ENCODE results near the gene NRXN2.

DNA sequence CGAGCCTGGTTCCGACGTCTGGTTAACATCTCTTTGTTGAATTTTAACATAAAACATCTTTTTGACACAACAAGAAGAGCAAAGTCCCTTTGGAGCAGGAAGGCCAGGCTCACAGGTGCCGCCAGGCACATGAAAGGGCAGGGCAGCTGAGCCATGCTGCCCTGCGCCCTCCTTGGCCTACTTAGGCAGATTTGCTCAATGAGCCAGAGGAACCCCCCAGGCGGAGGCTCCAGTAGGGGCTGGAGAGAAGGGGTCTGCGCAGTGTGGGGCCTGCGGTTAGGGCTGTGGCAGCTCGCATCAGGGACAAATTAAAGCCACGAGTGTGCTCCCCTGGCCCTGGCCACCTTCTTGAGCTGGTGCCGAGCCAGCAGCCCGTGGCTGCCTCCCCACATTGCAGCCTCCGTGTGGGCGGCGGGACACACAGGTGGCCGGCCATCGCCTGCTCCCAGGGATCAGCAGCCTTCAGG lies 141.9 kb downstream of the NRXN2 start:
- TF ChIP-seq TAF1 (IDR thresholded peaks at IDR 0.05; ENCODE audit: borderline replicate concordance, low read depth, low read length) (no peak), RXRA (IDR thresholded peaks at IDR 0.05; ENCODE audit: borderline replicate concordance, low read depth) (no peak), MXI1 (IDR thresholded peaks at IDR 0.05; ENCODE audit: low read depth, low read length) (no peak), FOXM1 (IDR thresholded peaks at IDR 0.05; ENCODE audit: low read depth) (no peak), FOXJ3 (CRISPR knock-in tag; IDR thresholded peaks at IDR 0.05) (no peak), RFX5 (IDR thresholded peaks at IDR 0.05; ENCODE audit: low read length) (no peak), EZH2phosphoT487 (IDR thresholded peaks at IDR 0.05; ENCODE audit: borderline replicate concordance, low read depth) (no peak), SIN3A (IDR thresholded peaks at IDR 0.05; ENCODE audit: borderline replicate concordance, low read depth, low read length) (no peak), GABPA (IDR thresholded peaks at IDR 0.05; ENCODE audit: low read depth) (no peak)
- TF ChIP-seq, protein P1, sequence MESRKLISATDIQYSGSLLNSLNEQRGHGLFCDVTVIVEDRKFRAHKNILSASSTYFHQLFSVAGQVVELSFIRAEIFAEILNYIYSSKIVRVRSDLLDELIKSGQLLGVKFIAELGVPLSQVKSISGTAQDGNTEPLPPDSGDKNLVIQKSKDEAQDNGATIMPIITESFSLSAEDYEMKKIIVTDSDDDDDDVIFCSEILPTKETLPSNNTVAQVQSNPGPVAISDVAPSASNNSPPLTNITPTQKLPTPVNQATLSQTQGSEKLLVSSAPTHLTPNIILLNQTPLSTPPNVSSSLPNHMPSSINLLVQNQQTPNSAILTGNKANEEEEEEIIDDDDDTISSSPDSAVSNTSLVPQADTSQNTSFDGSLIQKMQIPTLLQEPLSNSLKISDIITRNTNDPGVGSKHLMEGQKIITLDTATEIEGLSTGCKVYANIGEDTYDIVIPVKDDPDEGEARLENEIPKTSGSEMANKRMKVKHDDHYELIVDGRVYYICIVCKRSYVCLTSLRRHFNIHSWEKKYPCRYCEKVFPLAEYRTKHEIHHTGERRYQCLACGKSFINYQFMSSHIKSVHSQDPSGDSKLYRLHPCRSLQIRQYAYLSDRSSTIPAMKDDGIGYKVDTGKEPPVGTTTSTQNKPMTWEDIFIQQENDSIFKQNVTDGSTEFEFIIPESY (IDR thresholded peaks at IDR 0.05; ENCODE audit: borderline replicate concordance, low read depth) = no peak
- TF ChIP-seq, protein P2, sequence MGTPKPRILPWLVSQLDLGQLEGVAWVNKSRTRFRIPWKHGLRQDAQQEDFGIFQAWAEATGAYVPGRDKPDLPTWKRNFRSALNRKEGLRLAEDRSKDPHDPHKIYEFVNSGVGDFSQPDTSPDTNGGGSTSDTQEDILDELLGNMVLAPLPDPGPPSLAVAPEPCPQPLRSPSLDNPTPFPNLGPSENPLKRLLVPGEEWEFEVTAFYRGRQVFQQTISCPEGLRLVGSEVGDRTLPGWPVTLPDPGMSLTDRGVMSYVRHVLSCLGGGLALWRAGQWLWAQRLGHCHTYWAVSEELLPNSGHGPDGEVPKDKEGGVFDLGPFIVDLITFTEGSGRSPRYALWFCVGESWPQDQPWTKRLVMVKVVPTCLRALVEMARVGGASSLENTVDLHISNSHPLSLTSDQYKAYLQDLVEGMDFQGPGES (IDR thresholded peaks at IDR 0.05; ENCODE audit: low read depth, low read length) = no peak
- TF ChIP-seq, protein P3, sequence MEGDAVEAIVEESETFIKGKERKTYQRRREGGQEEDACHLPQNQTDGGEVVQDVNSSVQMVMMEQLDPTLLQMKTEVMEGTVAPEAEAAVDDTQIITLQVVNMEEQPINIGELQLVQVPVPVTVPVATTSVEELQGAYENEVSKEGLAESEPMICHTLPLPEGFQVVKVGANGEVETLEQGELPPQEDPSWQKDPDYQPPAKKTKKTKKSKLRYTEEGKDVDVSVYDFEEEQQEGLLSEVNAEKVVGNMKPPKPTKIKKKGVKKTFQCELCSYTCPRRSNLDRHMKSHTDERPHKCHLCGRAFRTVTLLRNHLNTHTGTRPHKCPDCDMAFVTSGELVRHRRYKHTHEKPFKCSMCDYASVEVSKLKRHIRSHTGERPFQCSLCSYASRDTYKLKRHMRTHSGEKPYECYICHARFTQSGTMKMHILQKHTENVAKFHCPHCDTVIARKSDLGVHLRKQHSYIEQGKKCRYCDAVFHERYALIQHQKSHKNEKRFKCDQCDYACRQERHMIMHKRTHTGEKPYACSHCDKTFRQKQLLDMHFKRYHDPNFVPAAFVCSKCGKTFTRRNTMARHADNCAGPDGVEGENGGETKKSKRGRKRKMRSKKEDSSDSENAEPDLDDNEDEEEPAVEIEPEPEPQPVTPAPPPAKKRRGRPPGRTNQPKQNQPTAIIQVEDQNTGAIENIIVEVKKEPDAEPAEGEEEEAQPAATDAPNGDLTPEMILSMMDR (IDR thresholded peaks at IDR 0.05) = no peak
- TF ChIP-seq, protein P4, sequence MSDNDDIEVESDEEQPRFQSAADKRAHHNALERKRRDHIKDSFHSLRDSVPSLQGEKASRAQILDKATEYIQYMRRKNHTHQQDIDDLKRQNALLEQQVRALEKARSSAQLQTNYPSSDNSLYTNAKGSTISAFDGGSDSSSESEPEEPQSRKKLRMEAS (IDR thresholded peaks at IDR 0.05; ENCODE audit: low read depth) = no peak
